ENCODE data around the gene FBXW5.

Gene FBXW5

GRCh38 chr9:136972335-136972734 lies 27.8 kb upstream of the FBXW5 start:
- no peak for DNase-seq (ENCODE audit: low read depth)
- no peak for TF ChIP-seq CTCF (IDR thresholded peaks at IDR 0.05; ENCODE audit: control insufficient read depth, extremely low read depth, insufficient read depth)
- H3K4me3 ChIP-seq (ENCODE audit: low read depth, low read length), result no peak overlapping the region

- TF ChIP-seq CTCF (IDR thresholded peaks at IDR 0.05; ENCODE audit: control insufficient read depth, extremely low read depth, insufficient read depth), result no peak
- H3K4me3 ChIP-seq (ENCODE audit: low read depth, low read length), result no peak overlapping the region
- no peak for DNase-seq (ENCODE audit: low read depth)
Measured at GRCh38 chr9:136971746-136972145, 27.2 kb upstream of the FBXW5 start.

GRCh38 chr9:136970361-136970760 lies 25.8 kb upstream of the FBXW5 start:
- TF ChIP-seq CTCF (IDR thresholded peaks at IDR 0.05; ENCODE audit: control insufficient read depth, extremely low read depth, insufficient read depth), result no peak
- no peak overlapping the region for H3K4me3 ChIP-seq (ENCODE audit: low read depth, low read length)
- no peak for DNase-seq (ENCODE audit: low read depth)

DNA sequence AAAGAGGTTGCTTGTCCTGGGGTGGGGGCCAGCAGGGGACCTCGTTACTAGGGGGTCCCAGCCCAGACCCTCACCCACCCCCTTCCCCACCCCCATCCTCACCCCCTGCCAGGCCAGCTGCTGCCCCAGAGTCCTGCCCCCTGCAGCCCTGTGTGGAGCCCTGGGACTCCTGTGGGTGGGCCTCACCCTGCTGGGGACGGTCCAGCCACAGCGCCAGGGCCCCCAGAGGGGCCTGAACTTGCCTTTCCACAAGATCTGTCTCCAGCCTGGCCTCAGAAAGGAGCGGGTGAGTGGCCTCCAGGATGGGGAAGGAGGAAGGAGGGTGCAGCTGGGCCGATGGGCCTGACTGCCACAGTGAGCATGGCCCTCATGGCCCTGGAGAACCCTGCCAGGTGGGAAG lies 25.2 kb upstream of the FBXW5 start:
- TF ChIP-seq CTCF (IDR thresholded peaks at IDR 0.05; ENCODE audit: control insufficient read depth, extremely low read depth, insufficient read depth), result no peak
- DNase-seq (ENCODE audit: low read depth), result no peak
- no peak overlapping the region for H3K4me3 ChIP-seq (ENCODE audit: low read depth, low read length)

- TF ChIP-seq CTCF (IDR thresholded peaks at IDR 0.05; ENCODE audit: control insufficient read depth, extremely low read depth, insufficient read depth), result no peak
- DNase-seq (ENCODE audit: low read depth), result no peak
- no peak overlapping the region for H3K4me3 ChIP-seq (ENCODE audit: low read depth, low read length)
Measured at GRCh38 chr9:136969150-136969549, 24.6 kb upstream of the FBXW5 start.

- no peak for TF ChIP-seq CTCF (IDR thresholded peaks at IDR 0.05; ENCODE audit: control insufficient read depth, extremely low read depth, insufficient read depth)
- no peak for DNase-seq (ENCODE audit: low read depth)
- no peak overlapping the region for H3K4me3 ChIP-seq (ENCODE audit: low read depth, low read length)
Measured at GRCh38 chr9:136968333-136969127, 24.0 kb upstream of the FBXW5 start.
